SU-DHL-6 (cell line): ENCODE results near the gene UTP14C.

ENCODE experiments used
- CTCF ChIP-seq: fragments of 200-600 bp; sonication (generic); IDR thresholded peaks from one replicate; pipeline ENCODE4 v1.5.1; 2017; ENCODE audit warnings: antibody characterized with exemption, mild to moderate bottlenecking, low read length, moderate library complexity; ENCODE audit not compliant: insufficient read depth, poor library complexity, severe bottlenecking
- EZH2phosphoT487 ChIP-seq: fragments of 200-600 bp; sonication (generic), shearing (Covaris generic); conservative IDR thresholded peaks from 2 replicates; pipeline ENCODE4 v1.6.1; 2018; ENCODE audit warnings: mild to moderate bottlenecking, antibody characterized with exemption, low read length, moderate library complexity, mixed read lengths

- TF ChIP-seq CTCF: no peak
- no peak for TF ChIP-seq EZH2phosphoT487
These were observed 26.9 kb downstream of the UTP14C start for GRCh38 chr13:52051400-52051799.
